GM21526 (cell line): ENCODE data around the gene MTA1.

Source experiments
- ATAC-seq: cut with Tn5 transposase; IDR thresholded peaks from one replicate; pipeline ENCODE4 v1.9.1; 2021; ENCODE audit warnings: moderate library complexity; ENCODE audit not compliant: unreplicated experiment, low FRiP score

MTA1 gene

DNA sequence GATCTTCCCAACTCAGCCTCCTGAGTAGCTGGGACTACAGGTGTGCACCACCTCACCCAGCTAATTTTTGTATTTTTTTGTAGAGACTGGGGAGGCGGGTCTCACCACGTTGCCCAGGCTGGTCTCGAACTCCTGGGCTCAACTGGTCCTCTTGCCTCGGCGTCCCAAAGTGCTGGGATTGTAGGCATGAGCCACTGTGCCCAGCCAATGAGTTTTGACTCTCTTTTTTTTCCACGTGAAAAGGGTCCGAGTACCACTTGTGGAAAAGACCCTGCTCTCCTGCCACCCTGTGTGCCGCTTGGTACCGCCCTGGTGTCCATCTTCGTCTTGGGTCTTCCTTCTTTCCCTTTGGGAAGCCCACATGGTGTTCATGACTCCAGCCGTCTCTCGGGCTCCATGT is 89.0 kb downstream of the MTA1 start:
- ATAC-seq, result no peak

DNA sequence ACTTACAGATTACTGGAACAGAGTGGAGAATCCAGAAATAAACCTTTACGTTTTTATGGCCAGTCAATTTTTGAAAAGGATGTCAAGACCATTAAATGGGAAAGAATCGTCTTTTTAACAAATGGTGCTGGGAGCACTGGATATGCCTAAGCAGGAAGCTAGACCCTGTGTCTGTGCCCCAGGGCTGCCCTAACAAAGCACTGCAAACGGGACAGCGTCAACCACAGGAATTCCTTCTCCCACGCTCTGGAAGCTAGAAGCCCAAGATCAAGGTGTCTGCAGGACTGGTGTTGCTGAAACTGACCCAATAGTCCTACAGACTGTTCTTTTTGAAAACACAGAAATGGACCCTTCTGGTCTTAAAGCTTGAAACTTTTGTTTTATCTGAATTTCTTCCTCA is 97.5 kb downstream of the MTA1 start:
- no peak for ATAC-seq

DNA sequence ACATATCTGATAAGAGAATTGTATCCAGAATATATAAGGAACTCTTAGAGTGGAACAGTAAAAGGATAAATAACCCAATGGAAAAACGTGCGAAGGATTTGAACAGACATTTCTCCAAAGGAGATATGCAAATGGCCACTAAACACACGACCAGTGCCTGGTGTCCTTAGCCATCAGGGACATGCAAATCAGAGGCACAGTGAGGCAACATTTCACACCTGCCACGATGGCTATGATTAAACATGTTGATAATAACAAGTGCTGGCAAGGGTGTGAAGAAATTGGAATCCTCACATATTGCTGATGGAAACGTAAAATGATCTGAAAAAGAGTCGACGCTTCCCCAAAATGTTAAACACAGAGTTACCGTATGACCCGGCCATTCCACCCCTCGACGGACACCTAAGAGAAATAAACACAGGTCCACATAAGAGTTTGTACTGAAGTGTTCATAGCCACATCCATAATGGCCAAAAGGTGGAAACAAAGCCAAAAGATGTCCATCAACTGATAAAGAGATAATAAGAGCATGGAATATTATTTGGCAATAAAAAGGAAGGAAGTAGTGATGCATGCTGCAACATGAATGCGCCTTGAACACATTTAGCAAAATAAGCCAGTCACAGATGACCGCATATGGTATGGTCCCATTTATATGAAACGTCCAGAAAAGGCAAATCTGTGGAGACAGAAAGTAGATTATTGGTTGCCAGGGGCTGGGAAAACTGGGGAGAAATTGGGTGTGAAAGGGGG is 100.5 kb downstream of the MTA1 start:
- ATAC-seq, result no peak
